ENCODE results near the gene KCNK7. TPM values are rescaled to one million over a fixed set of nuclear protein-coding genes. Genes with fewer than 3 reads are reported as not detected.

The KCNK7 gene
- total RNA-seq, 1 experiment from 2014 or later, result 1.8 TPM

DNA sequence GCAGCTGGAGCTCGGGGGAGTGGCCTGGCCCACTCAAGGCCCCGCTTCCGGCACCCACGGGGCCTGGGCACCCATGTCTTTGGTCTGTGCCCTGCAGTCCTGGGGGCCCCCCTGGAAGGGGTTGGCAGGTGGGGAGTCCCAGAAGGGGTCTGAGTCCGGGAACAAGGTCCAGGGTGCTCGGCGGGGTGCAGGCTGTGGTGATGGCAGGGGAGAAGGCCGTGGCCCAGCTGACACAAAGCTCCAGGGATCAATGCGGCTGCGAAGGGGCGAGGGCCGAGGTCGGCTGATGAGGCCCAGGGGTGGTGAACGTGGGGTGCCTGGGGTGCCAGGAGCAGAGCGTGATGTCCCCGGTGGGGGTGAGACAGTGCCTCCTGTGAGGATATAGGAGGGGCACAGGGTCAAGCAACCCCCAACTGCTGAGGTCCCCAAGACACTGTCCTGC is 2.7 kb upstream of the KCNK7 start:
- Histone ChIP-seq H2AFZ (ENCODE audit: low read length) (no peak overlapping the region), H3K23ac (ENCODE audit: insufficient read length, low read depth, low read length) (no peak overlapping the region), H3K23me2 (ENCODE audit: insufficient read length, low read depth, low read length, poor library complexity, severe bottlenecking) (no peaks in the 10 kb centered on the region), H3K9ac (ENCODE audit: extremely low read depth, insufficient read length, low read length) (no peak overlapping the region), H3K4me1 (ENCODE audit: insufficient read depth, low read length) (no peaks in the 10 kb centered on the region; the same call in 1 of the 2 replicates), H3K14ac (ENCODE audit: insufficient read depth, low read length) (no peak overlapping the region), H3K9me3 (ENCODE audit: control insufficient read depth, low read depth, low read length) (no peaks in the 10 kb centered on the region), H3K4me2 (ENCODE audit: insufficient read depth, insufficient read length, low read length) (no peak overlapping the region), H2AK5ac (ENCODE audit: insufficient read length, low read length) (no peak overlapping the region), H4K20me1 (ENCODE audit: control insufficient read depth, insufficient read depth, insufficient read length) (no peaks in the 10 kb centered on the region), H3K27me3 (ENCODE audit: insufficient read depth, low read length) (no peaks in the 10 kb centered on the region; the same call in 1 of the 2 replicates), H2BK20ac (ENCODE audit: low read depth, low read length, poor library complexity, severe bottlenecking) (no peak overlapping the region), H3K79me1 (ENCODE audit: insufficient read depth, low read depth, low read length, poor library complexity, severe bottlenecking) (no peaks in the 10 kb centered on the region), H4K91ac (ENCODE audit: insufficient read length, low read depth, low read length) (no peak overlapping the region), H4K8ac (replicated peaks; ENCODE audit: insufficient read length, low read depth, low read length) (no peak overlapping the region), H3K79me2 (ENCODE audit: insufficient read depth, low read length) (no peaks in the 10 kb centered on the region), H3K27ac (ENCODE audit: insufficient read length, low read depth, low read length) (no peak overlapping the region), H2BK15ac (ENCODE audit: low read depth, low read length) (no peak overlapping the region), H4K5ac (ENCODE audit: insufficient read length, low read depth, low read length) (no peak overlapping the region), H2BK5ac (ENCODE audit: insufficient read length, low read length) (no peak overlapping the region), H3T11ph (ENCODE audit: low read length) (no peak overlapping the region), H2BK12ac (ENCODE audit: insufficient read length, low read depth, low read length) (no peak overlapping the region), H2BK120ac (ENCODE audit: low read depth, low read length, poor library complexity, severe bottlenecking) (no peak overlapping the region), H3K18ac (ENCODE audit: insufficient read length, low read depth, low read length) (no peak overlapping the region), H3K56ac (ENCODE audit: insufficient read length, low read depth, low read length) (no peak overlapping the region), H3K4ac (ENCODE audit: low read depth, low read length) (no peak overlapping the region)
- Mint-ChIP-seq H3K27me3 (ENCODE audit: low read depth) (peaks cover 16% of the 10 kb centered on the region), H3K36me3 (ENCODE audit: insufficient read depth in 1 of 3, low read depth in 3 of 3) (peaks cover 4 to 20% (median 10%) of the 10 kb centered on the region in 3 experiments), H3K27ac (no peak overlapping the region), H3K4me3 (no peak overlapping the region), H3K4me1 (peaks cover 1 to 4% of the 10 kb centered on the region in 2 experiments; a peak in 3 of 4 replicates), H3K9me3 (no peaks in the 10 kb centered on the region)
- no peak for DNase-seq
- no CpG with 5 or more reads among the region's 16 CpGs for WGBS (ENCODE audit: extremely low coverage, insufficient read length, low lambda C conversion rate)
- TF ChIP-seq, protein P1, sequence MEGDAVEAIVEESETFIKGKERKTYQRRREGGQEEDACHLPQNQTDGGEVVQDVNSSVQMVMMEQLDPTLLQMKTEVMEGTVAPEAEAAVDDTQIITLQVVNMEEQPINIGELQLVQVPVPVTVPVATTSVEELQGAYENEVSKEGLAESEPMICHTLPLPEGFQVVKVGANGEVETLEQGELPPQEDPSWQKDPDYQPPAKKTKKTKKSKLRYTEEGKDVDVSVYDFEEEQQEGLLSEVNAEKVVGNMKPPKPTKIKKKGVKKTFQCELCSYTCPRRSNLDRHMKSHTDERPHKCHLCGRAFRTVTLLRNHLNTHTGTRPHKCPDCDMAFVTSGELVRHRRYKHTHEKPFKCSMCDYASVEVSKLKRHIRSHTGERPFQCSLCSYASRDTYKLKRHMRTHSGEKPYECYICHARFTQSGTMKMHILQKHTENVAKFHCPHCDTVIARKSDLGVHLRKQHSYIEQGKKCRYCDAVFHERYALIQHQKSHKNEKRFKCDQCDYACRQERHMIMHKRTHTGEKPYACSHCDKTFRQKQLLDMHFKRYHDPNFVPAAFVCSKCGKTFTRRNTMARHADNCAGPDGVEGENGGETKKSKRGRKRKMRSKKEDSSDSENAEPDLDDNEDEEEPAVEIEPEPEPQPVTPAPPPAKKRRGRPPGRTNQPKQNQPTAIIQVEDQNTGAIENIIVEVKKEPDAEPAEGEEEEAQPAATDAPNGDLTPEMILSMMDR (conservative IDR thresholded peaks at IDR 0.05), result no peak
